ENCODE measurements around the gene PRSS53. TPM values are rescaled to one million over a fixed set of nuclear protein-coding genes. Genes with fewer than 3 reads are reported as not detected.

The PRSS53 gene
- total RNA-seq, 1 donor = 2.9 TPM

- no peaks in the 10 kb centered on the region for H3K9me3 ChIP-seq (ENCODE audit: low read depth, low read length)
- no peaks in the 10 kb centered on the region for H3K4me1 ChIP-seq (ENCODE audit: insufficient read depth, low read length)
- H3K79me2 ChIP-seq (ENCODE audit: insufficient read depth, low read length) = peaks cover 57% of the 10 kb centered on the region
- no peak for TF ChIP-seq CTCF (IDR thresholded peaks at IDR 0.05; ENCODE audit: extremely low read depth, low read depth, low read length)
- H3K27ac ChIP-seq (ENCODE audit: low read depth, low read length) = no peak overlapping the region
- H4K20me1 ChIP-seq (ENCODE audit: insufficient read depth, low read length) = peaks cover 2% of the 10 kb centered on the region
- H3K4me3 ChIP-seq (ENCODE audit: insufficient read depth, low read length) = no peak overlapping the region
- H2AFZ ChIP-seq (ENCODE audit: low read length) = no peak overlapping the region
- H3K36me3 ChIP-seq (ENCODE audit: insufficient read depth, low read length) = peaks cover 40% of the 10 kb centered on the region
- H3K27me3 ChIP-seq (ENCODE audit: insufficient read depth, low read length) = no peaks in the 10 kb centered on the region
- H3K4me2 ChIP-seq (ENCODE audit: insufficient read depth, low read length) = no peak overlapping the region
- peak; percentile 72 for DNase-seq (ENCODE audit: insufficient read length, low spot score, missing footprints)
Observed at GRCh38 chr16:31081428-31082351, 7.1 kb downstream of the PRSS53 start.

- Histone ChIP-seq H3K79me2 (ENCODE audit: insufficient read depth, low read length) (peaks cover 65% of the 10 kb centered on the region), H3K36me3 (ENCODE audit: insufficient read depth, low read length) (peaks cover 45% of the 10 kb centered on the region), H3K4me2 (ENCODE audit: insufficient read depth, low read length) (no peak overlapping the region)
Observed at GRCh38 chr16:31080756-31081419, 7.9 kb downstream of the PRSS53 start.

GRCh38 chr16:31080035-31080629 is 8.6 kb downstream of the PRSS53 start:
- Histone ChIP-seq H3K9me3 (ENCODE audit: low read depth, low read length) (no peaks in the 10 kb centered on the region), H3K4me1 (ENCODE audit: insufficient read depth, low read length) (peaks cover 3% of the 10 kb centered on the region), H3K27me3 (ENCODE audit: insufficient read depth, low read length) (no peaks in the 10 kb centered on the region), H3K4me2 (ENCODE audit: insufficient read depth, low read length) (no peak overlapping the region), H3K36me3 (ENCODE audit: insufficient read depth, low read length) (peaks cover 45% of the 10 kb centered on the region), H3K27ac (ENCODE audit: low read depth, low read length) (no peak overlapping the region), H3K79me2 (ENCODE audit: insufficient read depth, low read length) (peaks cover 72% of the 10 kb centered on the region), H3K4me3 (ENCODE audit: insufficient read depth, low read length) (no peak overlapping the region), H4K20me1 (ENCODE audit: insufficient read depth, low read length) (peaks cover 5% of the 10 kb centered on the region), H2AFZ (ENCODE audit: low read length) (no peak overlapping the region)
- TF ChIP-seq CTCF (IDR thresholded peaks at IDR 0.05; ENCODE audit: extremely low read depth, low read depth, low read length) = no peak
- peak; percentile 27 for DNase-seq (ENCODE audit: insufficient read length, low spot score, missing footprints)

More at GRCh38 chr16:31080756-31081419, 7.9 kb downstream of the PRSS53 start:
- H3K4me3 ChIP-seq (ENCODE audit: insufficient read depth, low read length) = no peak overlapping the region
- H3K27me3 ChIP-seq (ENCODE audit: insufficient read depth, low read length) = no peaks in the 10 kb centered on the region
- H4K20me1 ChIP-seq (ENCODE audit: insufficient read depth, low read length) = peaks cover 2% of the 10 kb centered on the region
- H3K9me3 ChIP-seq (ENCODE audit: low read depth, low read length) = no peaks in the 10 kb centered on the region
- H3K27ac ChIP-seq (ENCODE audit: low read depth, low read length) = no peak overlapping the region
- DNase-seq (ENCODE audit: insufficient read length, low spot score, missing footprints) = peak; percentile 52
- H3K4me1 ChIP-seq (ENCODE audit: insufficient read depth, low read length) = no peaks in the 10 kb centered on the region
- TF ChIP-seq CTCF (IDR thresholded peaks at IDR 0.05; ENCODE audit: extremely low read depth, low read depth, low read length) = no peak
- no peak overlapping the region for H2AFZ ChIP-seq (ENCODE audit: low read length)
